K562 (cell line): ENCODE data around the gene NPC1. TPM values are rescaled to one million over a fixed set of nuclear protein-coding genes. Genes with fewer than 3 reads are reported as not detected.
A peak's percentile ranks its signal among the peaks of the same experiment; 100 is the strongest.
"Not testable (repeated sequence)": the region's sequence is repeated elsewhere in the genome, so short reads cannot be mapped to it uniquely, and the experiment has no call there.

Source experiments
- ATAC-seq: fragments of 200-7000 bp; cut with Tn5 transposase; 3 replicates; pipeline ENCODE4 v1.9.1; 2020; ENCODE audit warnings: moderate library complexity
- BruUV-seq: library from RNA; stranded (reverse); fragments of 400-500 nt; replicated peaks from 2 replicates; lab custom pipeline; 2021; lab: Mats Ljungman, UMichigan
- CTCF ChIA-PET: fragments of 300-600 bp; formaldehyde crosslinking; extraction: SDS; loops from one replicate; lab custom pipeline; 2021; ENCODE audit warnings: low intra/inter-chr PET ratio; lab: Yijun Ruan, JAX
- POLR2A ChIA-PET: fragments of 300-600, 350-650 bp; sonication (Branson Sonifier 250); formaldehyde crosslinking; extraction: SDS; loops from one replicate; lab custom pipeline; 2021; ENCODE audit warnings: antibody characterized with exemption, inconsistent platforms; lab: Yijun Ruan, JAX
- DNase-seq, 4 experiments: peaks; one replicate each; pipeline versions ENCODE4 v3.0.0 to v3.0.0-alpha.2; 2011 to 2018; ENCODE audit warnings: low spot score in 3 of 4, mixed read lengths in 3 of 4; ENCODE audit errors: extremely low read depth in 1 of 4
- FAIRE-seq: peaks from 2 replicates; lab custom pipeline; 2011; peaks lifted over from hg19 to GRCh38; lab: Jason Lieb, UNC
- H2AFZ ChIP-seq: 2 replicates; pipeline ENCODE4 v1.6.0; 2011; ENCODE audit warnings: low read depth, low read length, control low read depth, inconsistent platforms
- H3K27ac ChIP-seq: fragments of 200-600 bp; 3 replicates; pipeline ENCODE4 v1.8.0; 2011; ENCODE audit warnings: low read depth, mild to moderate bottlenecking, control low read depth, inconsistent platforms, low read length, moderate library complexity, mixed read lengths; ENCODE audit errors: extremely low read depth
- H3K27me3 ChIP-seq, 2 experiments: fragments of 300-600 bp in 1 of 2; 2 replicates in 1 of 2; 3 replicates in 1 of 2; pipeline versions ENCODE4 v1.6.0 to v1.8.0; 2011; ENCODE audit warnings: inconsistent platforms in 2 of 2, low read length in 2 of 2, mild to moderate bottlenecking in 1 of 2, mixed read lengths in 1 of 2, moderate library complexity in 1 of 2; ENCODE audit not compliant: control insufficient read depth in 2 of 2, insufficient read depth in 2 of 2
- H3K36me3 ChIP-seq: fragments of 300-600 bp; 3 replicates; pipeline ENCODE4 v1.8.0; 2011; ENCODE audit warnings: mild to moderate bottlenecking, low read length, inconsistent platforms; ENCODE audit not compliant: control insufficient read depth, insufficient read depth
- H3K4me1 ChIP-seq, 2 experiments: fragments of 200-600 bp in 1 of 2; replicated peaks in 1 of 2; 2 replicates in 1 of 2; 3 replicates in 1 of 2; pipeline versions ENCODE4 v1.5.1 to v1.8.0; 2011; ENCODE audit warnings: inconsistent platforms in 2 of 2, low read length in 2 of 2, mild to moderate bottlenecking in 1 of 2, mixed read lengths in 1 of 2, moderate library complexity in 1 of 2; ENCODE audit not compliant: control insufficient read depth in 2 of 2, insufficient read depth in 2 of 2
- H3K4me2 ChIP-seq: 2 replicates; pipeline ENCODE4 v1.6.1; 2011; ENCODE audit warnings: low read length, control low read depth, inconsistent platforms, mixed read lengths; ENCODE audit not compliant: insufficient read depth
- H3K4me3 ChIP-seq: fragments of 200-600 bp; sonication (generic), shearing (Covaris generic); 2 replicates; pipeline ENCODE4 v1.5.1; 2016; ENCODE audit warnings: control low read depth, inconsistent platforms
- H3K79me2 ChIP-seq: fragments of 200-600 bp; 3 replicates; pipeline ENCODE4 v1.8.0; 2011; ENCODE audit warnings: low read length, inconsistent platforms; ENCODE audit not compliant: control insufficient read depth, insufficient read depth
- H3K9ac ChIP-seq, 2 experiments: 2 replicates each; pipeline versions ENCODE4 v1.6.0 to v1.6.1; 2011; ENCODE audit warnings: low read depth in 2 of 2, low read length in 2 of 2, control low read depth in 1 of 2, inconsistent platforms in 1 of 2, mild to moderate bottlenecking in 1 of 2, mixed read lengths in 1 of 2; ENCODE audit not compliant: insufficient read depth in 1 of 2
- H3K9me1 ChIP-seq: one replicate; pipeline ENCODE4 v1.6.0; 2011; ENCODE audit warnings: inconsistent platforms, mild to moderate bottlenecking, low read length, moderate library complexity; ENCODE audit not compliant: control insufficient read depth, insufficient read depth
- H3K9me3 ChIP-seq: replicated peaks from 2 replicates; pipeline ENCODE4 v1.5.1; 2011; ENCODE audit warnings: low read depth, low read length, inconsistent platforms; ENCODE audit not compliant: control insufficient read depth, insufficient read depth
- H4K20me1 ChIP-seq: replicated peaks from 2 replicates; pipeline ENCODE4 v1.6.1; 2011; ENCODE audit warnings: low read length, inconsistent platforms, mixed read lengths; ENCODE audit not compliant: control insufficient read depth, insufficient read depth
- RBM25 ChIP-seq: fragments of 200-400 bp; formaldehyde crosslinking; IDR thresholded peaks from 2 replicates; pipeline ENCODE4 v1.6.1; 2018; ENCODE audit warnings: low read length, low read depth, moderate library complexity; ENCODE audit not compliant: severe bottlenecking
- TFAM ChIP-seq: fragments of 250-450 bp; sonication (Bioruptor Pico); conservative IDR thresholded peaks from 2 replicates; pipeline ENCODE4 v1.5.0; 2021; ENCODE audit warnings: mild to moderate bottlenecking, moderate library complexity
- ZNF174 ChIP-seq: fragments of 250-450 bp; sonication (Bioruptor Pico); IDR thresholded peaks from 2 replicates; pipeline ENCODE4 v1.4.0; 2020; ENCODE audit warnings: mild to moderate bottlenecking
- WGBS: fragments of 100-300 bp; shearing (Covaris generic); methylation state at CpG from one replicate; pipeline ENCODE4 v1.1.6; 2016; ENCODE audit warnings: low coverage, mixed read lengths; ENCODE audit not compliant: insufficient coverage; ENCODE audit errors: missing lambda C conversion rate; 5-methylcytosine and 5-hydroxymethylcytosine counted together
- in situ Hi-C: fragments of 300-500 bp; cut with MboI; formaldehyde crosslinking; loops from 4 replicates; pipeline ENCODE4 v1.15.0; 2018; ENCODE audit warnings: inconsistent platforms, mixed read lengths
- intact Hi-C: fragments of 100-400 bp; cut with micrococcal nuclease; formaldehyde crosslinking; loops from 2 replicates; pipeline ENCODE4 v1.14.2; 2022
- polyA plus RNA-seq, 8 experiments: library from polyadenylated mRNA; depleted of rRNA in 4 of 8; stranded (reverse) in 5 of 8; unstranded in 3 of 8; fragments of >200 nt; fragmentation: Nextera tagmentation in 2 of 8; fragmentation: Illumina TruSeq in 1 of 8; extraction: Ambion mirVana in 2 of 8; extraction: Trizol in 1 of 8; gene quantifications; 2 replicates each; pipeline versions ENCODE4 v1.2.1 to v1.2.3, GENCODE V29; 2011 to 2014; ENCODE audit warnings: inconsistent platforms in 1 of 8, missing spikeins in 1 of 8
- total RNA-seq, 7 experiments: library from RNA; depleted of rRNA in 6 of 7; stranded (reverse); fragments of >200 nt in 6 of 7; fragmentation: Illumina TruSeq in 2 of 7; extraction: Trizol in 2 of 7; gene quantifications; 2 replicates each; pipeline versions ENCODE4 v1.2.1 to v1.2.3, GENCODE V29; 2011 to 2021; ENCODE audit warnings: low replicate concordance in 1 of 7

The NPC1 gene
- total and polyA plus RNA-seq, 9 of the 15 experiments (the other 6 are each of a cell fraction or from before 2014, with no cell fraction given) = 17.1 to 45.9 (median 27.6) TPM

- Histone ChIP-seq H3K36me3 (peaks cover 40% of the 10 kb centered on the region), H3K4me3 (no peak overlapping the region), H3K4me2 (no peak overlapping the region), H3K27ac (no peak overlapping the region), H3K9ac (no peak overlapping the region), H4K20me1 (no peaks in the 10 kb centered on the region; the same call in none of the 2 replicates), H3K9me1 (no peaks in the 10 kb centered on the region), H2AFZ (no peak overlapping the region), H3K79me2 (peaks cover 18% of the 10 kb centered on the region; the same call in 2 of the 3 replicates), H3K9me3 (no peaks in the 10 kb centered on the region), H3K4me1 (peaks cover 0 to 15% of the 10 kb centered on the region in 2 experiments; a peak in 4 of 5 replicates), H3K27me3 (no peaks in the 10 kb centered on the region)
- intact Hi-C loops = no loop called here
- FAIRE-seq (no peak), ATAC-seq (no peak), DNase-seq (no peak)
- ChIA-PET POLR2A (interaction anchor here (0.7 to 1.3 kb wide), 3 partner anchors 15 to 50 kb away, joined by 4 to 5 read pairs (median 4); no protein-coding TSS in a partner anchor), CTCF (no interaction called here)
- in situ Hi-C loops = no loop called here
- no peak for TF ChIP-seq ZNF174 (CRISPR knock-in tag)
- no peak for TF ChIP-seq TFAM (CRISPR knock-in tag)
- peak; percentile 30 for TF ChIP-seq RBM25
- BruUV-seq = no TSS peak
- 79% methylated on average over 5 of the region's 6 CpGs for WGBS
Measured at GRCh38 chr18:23578067-23578701, 8.1 kb downstream of the NPC1 start.

- H3K27ac ChIP-seq, H3K27me3 ChIP-seq, H4K20me1 ChIP-seq, intact Hi-C loops, in situ Hi-C loops, DNase-seq, CTCF ChIA-PET, H3K9ac ChIP-seq, BruUV-seq, ATAC-seq, H3K9me1 ChIP-seq, H3K4me2 ChIP-seq, H2AFZ ChIP-seq, POLR2A ChIA-PET, H3K4me3 ChIP-seq, FAIRE-seq, H3K9me3 ChIP-seq: not testable (repeated sequence)
- H3K79me2 ChIP-seq = peaks cover 14% of the 10 kb centered on the region; the same call in 1 of the 3 replicates
- peaks cover 0 to 15% of the 10 kb centered on the region in 2 experiments; a peak in 4 of 5 replicates for H3K4me1 ChIP-seq
- WGBS = 100% methylated on average over 2 of the region's 24 CpGs
- peaks cover 45% of the 10 kb centered on the region for H3K36me3 ChIP-seq
Measured at GRCh38 chr18:23577521-23577920, 8.8 kb downstream of the NPC1 start.
